Gastroesophageal sphincter (tissue), 4 donors: ENCODE measurements around the gene HNRNPA3. TPM values are rescaled to one million over a fixed set of nuclear protein-coding genes. Genes with fewer than 3 reads are reported as not detected.

Experiments used
- ATAC-seq: fragments of 150-250 bp; one replicate; pipeline ENCODE4 v1.9.1; 2016; ENCODE audit warnings: mild to moderate bottlenecking, moderate library complexity
- H3K27ac ChIP-seq, 4 donors: fragments of 200-600 bp; sonication (generic) in 3 of 4; 1 replicate in 3 of 4; 2 replicates in 1 of 4; pipeline ENCODE4 v1.5.1; 2016 to 2019
- H3K27me3 ChIP-seq: fragments of 200-600 bp; sonication (generic); one replicate; pipeline ENCODE4 v1.5.1; 2019
- H3K36me3 ChIP-seq, 2 donors: fragments of 200-600 bp; sonication (generic); one replicate each; pipeline ENCODE4 v1.5.1; 2019; ENCODE audit warnings: control low read depth in 1 of 2
- H3K4me1 ChIP-seq, 3 donors: fragments of 200-600 bp; sonication (generic); 1 replicate in 2 of 3; 2 replicates in 1 of 3; pipeline ENCODE4 v1.5.1; 2016 to 2019; ENCODE audit warnings: control low read depth in 2 of 3
- H3K4me3 ChIP-seq, 2 donors: fragments of 200-600 bp; sonication (generic); one replicate each; pipeline ENCODE4 v1.5.1; 2019; ENCODE audit warnings: mild to moderate bottlenecking in 1 of 2, moderate library complexity in 1 of 2
- H3K9me3 ChIP-seq, 3 donors: fragments of 200-600 bp; sonication (generic); one replicate each; pipeline ENCODE4 v1.5.1; 2017 to 2019; ENCODE audit warnings: control low read depth in 2 of 3
- EP300 ChIP-seq: sonication (generic); formaldehyde crosslinking; IDR thresholded peaks from one replicate; pipeline ENCODE4 v1.6.1; 2017; ENCODE audit warnings: antibody characterized with exemption, mild to moderate bottlenecking
- POLR2A ChIP-seq, 2 donors: fragments of 450-650 bp; IDR thresholded peaks; one replicate each; pipeline ENCODE4 v1.6.1; 2017; ENCODE audit warnings: antibody characterized with exemption in 2 of 2, mild to moderate bottlenecking in 2 of 2, moderate library complexity in 1 of 2
- POLR2AphosphoS5 ChIP-seq: sonication (generic); formaldehyde crosslinking; IDR thresholded peaks from one replicate; pipeline ENCODE4 v1.6.1; 2017; ENCODE audit warnings: antibody characterized with exemption
- WGBS, 2 donors: methylation state at CpG; one replicate each; pipeline ENCODE4 v1.1.5; 2018; ENCODE audit warnings: low coverage in 1 of 2; 5-methylcytosine and 5-hydroxymethylcytosine counted together
- total RNA-seq, 4 donors: library from RNA; depleted of rRNA; stranded (reverse); fragments of >200 nt; gene quantifications; one replicate each; pipeline ENCODE4 v1.1.0, GENCODE V29; 2016
- TF ChIP-seq, protein P1 (sequence below), 4 experiments: fragments of 200-600 bp in 2 of 4; fragments of 450-650 bp in 2 of 4; sonication (generic) in 1 of 4; IDR thresholded peaks; one replicate each; pipeline ENCODE4 v1.5.1; 2017 to 2019; ENCODE audit warnings: antibody characterized with exemption in 4 of 4, mild to moderate bottlenecking in 2 of 4, moderate library complexity in 2 of 4

Gene HNRNPA3
- total RNA-seq, 4 donors from 2014 or later: 58.4 to 87.8 (median 73.1) TPM

- Histone ChIP-seq H3K9me3 (no peaks in the 10 kb centered on the region), H3K4me1 (peaks cover 17 to 99% (median 57%) of the 10 kb centered on the region in 3 donors), H3K4me3 (no peak overlapping the region), H3K27ac (peak overlapping the region in 3 of 4 donors; percentile 49 to 71 (median 60)), H3K36me3 (no peaks in the 10 kb centered on the region), H3K27me3 (no peaks in the 10 kb centered on the region)
- WGBS, 2 donors: 79 to 90% methylated on average over 4 to 5 of the region's 5 CpGs
- no peak for TF ChIP-seq EP300
- TF ChIP-seq, protein P1, sequence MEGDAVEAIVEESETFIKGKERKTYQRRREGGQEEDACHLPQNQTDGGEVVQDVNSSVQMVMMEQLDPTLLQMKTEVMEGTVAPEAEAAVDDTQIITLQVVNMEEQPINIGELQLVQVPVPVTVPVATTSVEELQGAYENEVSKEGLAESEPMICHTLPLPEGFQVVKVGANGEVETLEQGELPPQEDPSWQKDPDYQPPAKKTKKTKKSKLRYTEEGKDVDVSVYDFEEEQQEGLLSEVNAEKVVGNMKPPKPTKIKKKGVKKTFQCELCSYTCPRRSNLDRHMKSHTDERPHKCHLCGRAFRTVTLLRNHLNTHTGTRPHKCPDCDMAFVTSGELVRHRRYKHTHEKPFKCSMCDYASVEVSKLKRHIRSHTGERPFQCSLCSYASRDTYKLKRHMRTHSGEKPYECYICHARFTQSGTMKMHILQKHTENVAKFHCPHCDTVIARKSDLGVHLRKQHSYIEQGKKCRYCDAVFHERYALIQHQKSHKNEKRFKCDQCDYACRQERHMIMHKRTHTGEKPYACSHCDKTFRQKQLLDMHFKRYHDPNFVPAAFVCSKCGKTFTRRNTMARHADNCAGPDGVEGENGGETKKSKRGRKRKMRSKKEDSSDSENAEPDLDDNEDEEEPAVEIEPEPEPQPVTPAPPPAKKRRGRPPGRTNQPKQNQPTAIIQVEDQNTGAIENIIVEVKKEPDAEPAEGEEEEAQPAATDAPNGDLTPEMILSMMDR (IDR thresholded peaks at IDR 0.05): no peak
- TF ChIP-seq POLR2A (IDR thresholded peaks at IDR 0.05): no peak
- no peak for TF ChIP-seq POLR2AphosphoS5
- ATAC-seq: no peak
These were observed 40.4 kb downstream of the HNRNPA3 start for GRCh38 chr2:177252808-177253531.

- no peak overlapping the region for H3K27ac ChIP-seq
- H3K36me3 ChIP-seq: no peaks in the 10 kb centered on the region
- TF ChIP-seq EP300 (no peak), POLR2A (IDR thresholded peaks at IDR 0.05) (no peak), POLR2AphosphoS5 (no peak)
- TF ChIP-seq, protein P1 (IDR thresholded peaks at IDR 0.05): no peak
- WGBS, 2 donors: 57 to 64% methylated on average over 3 of the region's 3 CpGs
- peaks cover 17 to 99% (median 57%) of the 10 kb centered on the region in 3 donors for H3K4me1 ChIP-seq
- H3K27me3 ChIP-seq: no peaks in the 10 kb centered on the region
- no peak overlapping the region for H3K4me3 ChIP-seq
- no peaks in the 10 kb centered on the region for H3K9me3 ChIP-seq
- no peak for ATAC-seq
These were observed 41.1 kb downstream of the HNRNPA3 start for GRCh38 chr2:177253704-177254103.

DNA sequence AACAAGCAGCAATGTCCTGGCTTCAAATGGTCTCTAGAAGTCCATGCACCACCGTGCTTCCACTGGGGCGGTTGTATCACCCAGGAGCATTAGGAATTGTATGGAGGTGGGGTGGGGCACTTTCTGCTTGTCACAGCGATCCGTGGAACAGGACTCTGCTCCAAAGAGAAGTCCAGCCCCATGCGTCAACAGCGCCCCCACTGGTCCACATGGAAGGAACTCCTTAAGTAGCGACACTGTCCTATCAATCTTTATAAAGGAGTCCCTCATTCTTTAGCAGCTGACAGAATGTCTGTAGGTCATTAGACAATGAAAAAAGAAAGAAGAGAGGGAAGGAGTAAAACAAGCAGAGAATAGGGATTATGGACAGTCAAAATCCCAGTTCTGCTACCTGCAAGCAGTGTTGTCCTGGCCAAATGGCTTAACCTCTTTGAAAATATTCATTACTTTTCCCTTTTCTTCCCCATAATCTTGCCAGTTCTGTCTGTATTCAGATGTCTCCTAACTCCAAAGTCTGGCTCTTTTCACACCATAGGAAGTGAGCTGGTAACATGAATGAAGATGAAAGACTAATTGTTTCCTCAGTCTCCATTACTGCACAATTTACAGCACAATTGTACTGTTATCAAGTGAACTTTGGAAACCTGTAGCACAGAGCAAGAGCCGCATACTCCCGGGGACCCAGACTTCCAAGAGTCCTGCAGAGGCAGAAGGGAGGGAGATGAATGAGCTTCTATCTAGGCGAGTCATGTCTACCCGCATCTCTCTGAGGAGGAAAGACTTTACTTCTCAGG, 42.0 kb downstream of the HNRNPA3 start:
- 56 to 80% methylated on average over 2 to 9 of the region's 11 CpGs for WGBS, 2 donors

DNA sequence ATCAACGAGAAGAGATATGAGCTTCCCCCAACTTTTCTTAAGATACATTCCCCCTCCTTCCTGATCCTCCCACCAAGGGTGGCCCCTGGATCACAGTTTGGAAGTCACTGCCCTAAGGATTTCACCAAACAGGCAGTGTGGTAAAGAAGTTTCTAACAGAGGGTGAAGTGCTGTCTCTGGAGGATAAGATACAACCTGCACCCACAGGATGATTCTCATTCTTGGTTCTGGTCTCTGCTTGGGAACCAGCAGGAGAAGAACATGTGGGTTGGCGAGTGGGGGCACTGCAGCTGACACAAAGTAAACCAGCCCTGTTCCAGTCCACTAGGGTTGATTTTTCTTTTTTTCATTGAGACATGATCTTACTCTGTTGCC, 42.6 kb downstream of the HNRNPA3 start:
- no peaks in the 10 kb centered on the region for H3K27me3 ChIP-seq
- no peak overlapping the region for H3K4me3 ChIP-seq
- 54 to 57% methylated on average over 1 to 2 of the region's 2 CpGs for WGBS, 2 donors
- peaks cover 17 to 100% (median 66%) of the 10 kb centered on the region in 3 donors for H3K4me1 ChIP-seq
- H3K36me3 ChIP-seq: no peaks in the 10 kb centered on the region
- ATAC-seq: no peak
- peak overlapping the region in 1 of 4 donors; percentile 21 for H3K27ac ChIP-seq
- TF ChIP-seq POLR2AphosphoS5: no peak
- no peak for TF ChIP-seq EP300
- no peak for TF ChIP-seq POLR2A (IDR thresholded peaks at IDR 0.05)
- TF ChIP-seq, protein P1 (IDR thresholded peaks at IDR 0.05): no peak
- H3K9me3 ChIP-seq: no peaks in the 10 kb centered on the region

More for the DNA sequence above, 42.0 kb downstream of the HNRNPA3 start:
- no peak overlapping the region for H3K4me3 ChIP-seq
- no peak for ATAC-seq
- no peaks in the 10 kb centered on the region for H3K36me3 ChIP-seq
- H3K27me3 ChIP-seq: no peaks in the 10 kb centered on the region
- H3K9me3 ChIP-seq: no peaks in the 10 kb centered on the region
- peaks cover 17 to 99% (median 61%) of the 10 kb centered on the region in 3 donors for H3K4me1 ChIP-seq
- no peak for TF ChIP-seq POLR2A (IDR thresholded peaks at IDR 0.05)
- TF ChIP-seq, protein P1 (IDR thresholded peaks at IDR 0.05): peak in 2 of 4 experiments; percentile 5 to 23
- no peak overlapping the region for H3K27ac ChIP-seq
